ENCODE data around the gene GASK1A.

Gene GASK1A

DNA sequence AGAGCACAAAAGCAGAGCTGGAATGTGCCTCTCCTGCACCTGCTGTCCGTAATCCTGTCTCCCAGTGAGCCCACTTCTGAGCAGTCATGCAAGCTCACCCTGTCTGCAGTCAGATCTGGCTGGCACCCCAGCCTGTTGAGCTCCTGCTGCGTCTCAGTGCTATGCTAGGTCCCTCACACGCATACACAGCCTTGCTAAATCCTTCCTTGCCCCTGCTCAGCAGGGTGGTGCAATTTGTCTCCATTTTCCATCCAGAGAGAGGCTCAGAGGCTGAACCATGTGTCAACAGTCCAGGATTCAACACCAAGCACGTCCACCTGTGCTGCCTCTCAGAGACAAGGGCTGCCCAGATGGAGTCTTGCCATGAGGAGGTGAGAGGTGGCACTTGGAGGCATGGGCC lies 115.7 kb downstream of the GASK1A start:
- no peak for DNase-seq (ENCODE audit: low read depth in 2 of 2)
- TF ChIP-seq, protein P1, sequence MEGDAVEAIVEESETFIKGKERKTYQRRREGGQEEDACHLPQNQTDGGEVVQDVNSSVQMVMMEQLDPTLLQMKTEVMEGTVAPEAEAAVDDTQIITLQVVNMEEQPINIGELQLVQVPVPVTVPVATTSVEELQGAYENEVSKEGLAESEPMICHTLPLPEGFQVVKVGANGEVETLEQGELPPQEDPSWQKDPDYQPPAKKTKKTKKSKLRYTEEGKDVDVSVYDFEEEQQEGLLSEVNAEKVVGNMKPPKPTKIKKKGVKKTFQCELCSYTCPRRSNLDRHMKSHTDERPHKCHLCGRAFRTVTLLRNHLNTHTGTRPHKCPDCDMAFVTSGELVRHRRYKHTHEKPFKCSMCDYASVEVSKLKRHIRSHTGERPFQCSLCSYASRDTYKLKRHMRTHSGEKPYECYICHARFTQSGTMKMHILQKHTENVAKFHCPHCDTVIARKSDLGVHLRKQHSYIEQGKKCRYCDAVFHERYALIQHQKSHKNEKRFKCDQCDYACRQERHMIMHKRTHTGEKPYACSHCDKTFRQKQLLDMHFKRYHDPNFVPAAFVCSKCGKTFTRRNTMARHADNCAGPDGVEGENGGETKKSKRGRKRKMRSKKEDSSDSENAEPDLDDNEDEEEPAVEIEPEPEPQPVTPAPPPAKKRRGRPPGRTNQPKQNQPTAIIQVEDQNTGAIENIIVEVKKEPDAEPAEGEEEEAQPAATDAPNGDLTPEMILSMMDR (IDR thresholded peaks at IDR 0.05; ENCODE audit: low read depth, low read length): no peak
- H3K4me3 ChIP-seq (replicated peaks in 1 of 2; ENCODE audit: low read depth in 2 of 2, low read length in 2 of 2): no peak overlapping the region

DNA sequence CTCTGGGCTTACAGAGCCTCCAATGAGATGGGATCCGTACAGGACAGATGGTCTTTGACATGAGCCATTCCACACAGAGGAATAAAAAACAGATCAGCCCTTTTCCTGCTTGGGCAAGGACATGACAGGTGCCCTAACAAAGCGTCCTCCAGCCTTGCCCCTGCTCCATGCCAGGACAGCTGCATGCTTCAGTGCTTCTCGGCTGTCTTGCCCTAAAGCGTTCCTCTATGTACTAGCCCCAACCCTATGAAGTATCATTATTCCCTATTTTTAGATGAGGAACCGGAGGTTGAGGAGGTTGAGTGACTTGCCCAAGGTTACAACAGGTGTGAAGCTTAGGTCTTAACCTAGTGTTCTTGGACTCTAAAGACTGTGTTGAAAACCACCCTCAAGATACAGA lies 116.3 kb downstream of the GASK1A start:
- DNase-seq (ENCODE audit: low read depth in 2 of 2): no peak
- H3K4me3 ChIP-seq (replicated peaks in 1 of 2; ENCODE audit: low read depth in 2 of 2, low read length in 2 of 2): no peak overlapping the region
- TF ChIP-seq, protein P1 (IDR thresholded peaks at IDR 0.05; ENCODE audit: low read depth, low read length): no peak

DNA sequence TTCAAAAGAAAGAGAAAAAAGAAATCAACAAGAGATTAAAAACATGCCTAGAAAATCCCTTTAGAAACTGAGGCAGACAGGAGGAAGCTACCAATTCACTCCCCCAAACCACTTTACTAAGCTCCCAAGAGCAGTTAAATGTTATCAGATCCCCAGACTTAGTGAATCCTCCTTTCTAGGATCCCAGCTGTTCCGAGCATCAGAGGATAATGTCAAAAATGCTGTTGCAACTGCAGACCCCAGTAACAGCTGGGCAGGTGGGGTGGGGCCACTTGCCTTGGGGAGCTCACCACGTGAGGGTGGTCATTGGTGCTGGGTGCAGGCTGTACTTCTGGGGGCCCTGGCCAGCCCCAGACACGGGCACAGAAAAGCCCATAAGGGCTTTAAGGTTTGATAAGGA lies 117.7 kb downstream of the GASK1A start:
- DNase-seq (ENCODE audit: low read depth in 2 of 2): no peak
- no peak overlapping the region for H3K4me3 ChIP-seq (replicated peaks in 1 of 2; ENCODE audit: low read depth in 2 of 2, low read length in 2 of 2)
- TF ChIP-seq, protein P1 (IDR thresholded peaks at IDR 0.05; ENCODE audit: low read depth, low read length): no peak

DNA sequence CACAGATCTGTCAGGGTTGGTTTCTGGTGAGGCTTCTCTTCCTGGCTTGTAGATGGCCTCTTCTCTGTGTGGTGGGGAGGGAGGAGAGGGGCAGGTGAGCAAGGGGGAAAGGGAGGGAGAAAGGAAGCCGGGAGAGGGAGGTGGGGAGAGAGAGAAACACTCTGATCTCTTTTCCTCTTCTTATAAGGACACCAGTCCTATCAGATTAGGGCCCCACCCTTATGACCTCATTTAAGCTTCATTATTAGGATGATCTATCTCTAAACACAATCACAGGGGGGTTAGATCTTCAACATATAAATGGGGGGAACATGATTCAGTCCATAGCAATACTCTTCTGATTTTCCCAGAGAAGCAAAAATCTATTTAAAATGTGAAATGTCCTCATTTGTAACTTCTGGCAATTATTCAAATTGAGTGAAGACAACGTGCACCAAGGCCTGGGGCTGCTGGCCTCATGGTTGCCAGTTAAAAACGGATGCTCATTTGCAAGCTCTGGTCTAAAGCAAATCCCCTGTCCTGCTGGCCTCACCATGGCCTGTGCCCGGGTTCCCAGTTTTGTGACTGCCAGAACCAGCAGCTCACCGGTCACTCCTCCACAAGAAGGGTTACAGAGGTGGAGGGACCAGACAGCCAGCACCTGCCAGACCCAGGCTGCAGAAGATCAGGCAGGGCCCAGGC lies 118.4 kb downstream of the GASK1A start:
- TF ChIP-seq, protein P1 (IDR thresholded peaks at IDR 0.05; ENCODE audit: low read depth, low read length): no peak
- DNase-seq (ENCODE audit: low read depth in 2 of 2): no peak
- no peak overlapping the region for H3K4me3 ChIP-seq (replicated peaks in 1 of 2; ENCODE audit: low read depth in 2 of 2, low read length in 2 of 2)

DNA sequence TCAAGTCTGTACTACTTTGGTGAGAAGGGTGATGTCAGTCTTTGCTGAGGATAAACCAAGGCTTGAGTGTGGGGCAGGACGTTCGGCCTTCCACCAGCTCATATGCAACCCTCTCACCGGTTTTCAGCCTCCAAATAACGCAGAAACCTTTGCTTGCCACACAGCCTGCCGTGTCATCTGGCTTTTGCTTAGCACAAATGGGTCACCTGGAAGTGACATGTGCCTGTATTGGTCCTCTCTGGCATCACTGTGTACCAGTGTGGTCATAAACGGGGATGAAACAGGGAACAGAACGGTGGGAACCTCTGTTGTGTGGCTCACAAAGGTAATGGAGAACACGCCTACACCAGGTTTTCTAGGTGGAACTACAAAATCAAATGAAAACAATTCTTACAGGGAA lies 119.7 kb downstream of the GASK1A start:
- no peak overlapping the region for H3K4me3 ChIP-seq (replicated peaks in 1 of 2; ENCODE audit: low read depth in 2 of 2, low read length in 2 of 2)
- no peak for DNase-seq (ENCODE audit: low read depth in 2 of 2)
- TF ChIP-seq, protein P1 (IDR thresholded peaks at IDR 0.05; ENCODE audit: low read depth, low read length): no peak

DNA sequence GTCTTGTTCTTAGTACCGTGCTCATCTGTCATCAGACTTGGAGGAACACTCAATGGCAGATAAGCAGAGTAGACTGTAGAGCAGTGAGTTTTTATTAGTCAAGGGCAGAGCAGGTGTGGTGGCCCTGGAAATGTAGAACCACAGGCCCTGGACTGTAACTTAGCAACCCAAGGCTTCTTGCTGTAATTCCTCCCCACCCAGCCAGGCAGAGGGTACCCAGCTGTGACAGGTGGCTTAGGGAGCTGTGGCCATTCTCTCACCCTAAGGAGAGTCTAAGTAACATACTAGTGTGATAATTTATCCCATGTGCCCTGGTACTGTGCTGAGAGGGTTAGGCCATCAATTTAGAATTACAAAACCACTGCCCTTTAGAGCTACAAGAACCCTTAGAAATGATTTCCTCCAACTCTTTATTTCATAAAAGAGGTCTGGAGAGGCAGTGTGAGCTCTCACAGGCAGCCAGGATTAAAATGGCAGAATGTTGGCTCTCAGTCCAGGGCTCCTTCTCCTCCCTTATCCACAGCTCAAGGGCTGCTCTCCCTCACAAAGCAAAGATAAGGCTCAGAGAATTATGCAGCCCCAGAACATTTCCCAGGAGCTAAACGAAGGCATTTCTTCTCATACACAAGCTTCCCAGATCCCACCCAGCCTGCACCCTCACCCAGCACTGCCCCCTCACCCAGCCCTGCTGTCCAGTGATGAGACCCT lies 123.8 kb downstream of the GASK1A start:
- peak in 1 of 2 donors; percentile 27 for DNase-seq (ENCODE audit: low read depth in 2 of 2)
- H3K4me3 ChIP-seq (replicated peaks in 1 of 2; ENCODE audit: low read depth in 2 of 2, low read length in 2 of 2): no peak overlapping the region
- TF ChIP-seq, protein P1 (IDR thresholded peaks at IDR 0.05; ENCODE audit: low read depth, low read length): no peak
